ENCODE measurements around the gene TRIB2.
A peak's percentile ranks its signal among the peaks of the same experiment; 100 is the strongest.

TRIB2 gene

DNA sequence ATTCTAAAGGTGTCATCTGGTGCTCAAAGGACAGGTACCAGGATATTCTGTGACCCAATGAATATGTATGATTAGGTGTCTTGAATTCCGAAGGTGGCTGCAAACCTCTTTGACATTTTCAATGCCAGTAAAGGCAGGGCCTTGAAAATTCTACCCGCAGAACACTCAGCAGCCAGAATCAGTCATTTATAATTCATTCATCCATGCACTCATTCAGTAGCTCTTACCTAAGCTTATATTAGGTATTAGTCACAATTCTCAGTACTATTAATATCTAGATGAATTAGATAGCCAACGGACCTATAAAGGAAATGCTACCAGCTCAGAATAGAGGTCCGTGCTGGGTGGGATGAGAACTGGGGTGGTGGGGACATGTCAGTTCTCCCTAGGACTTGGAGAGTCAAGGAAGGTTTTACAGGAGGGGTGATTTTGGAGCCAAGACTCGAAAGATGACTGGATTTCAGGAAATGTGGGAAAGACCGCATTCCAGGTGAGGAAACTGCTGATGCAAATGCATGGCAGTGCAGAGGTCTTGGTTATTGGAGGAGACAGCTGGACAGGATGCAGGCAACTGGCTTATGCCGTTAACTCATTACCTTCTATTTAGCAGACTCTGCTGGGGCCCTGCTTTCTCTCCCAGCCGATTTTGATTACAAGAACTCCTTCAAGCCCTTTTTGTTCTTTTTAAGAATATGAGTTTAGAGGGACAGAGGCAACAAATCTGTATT, 7.2 kb downstream of the TRIB2 start:
- H3K4me3 ChIP-seq (ENCODE audit: low read depth, low read length), result no peak overlapping the region
- no peak overlapping the region for H3K27ac ChIP-seq
- H3K9ac ChIP-seq, result no peak overlapping the region
- no peak for TF ChIP-seq CTCF (IDR thresholded peaks at IDR 0.05)
- H3K79me2 ChIP-seq, result peaks cover 9% of the 10 kb centered on the region
- H3K4me2 ChIP-seq (ENCODE audit: low read length), result no peak overlapping the region
- no peak overlapping the region for H2AFZ ChIP-seq
- H3K27me3 ChIP-seq (ENCODE audit: control insufficient read depth, insufficient read depth, low read length), result no peaks in the 10 kb centered on the region
- no peaks in the 10 kb centered on the region for H3K36me3 ChIP-seq (ENCODE audit: control insufficient read depth, insufficient read depth, low read length)
- peaks cover 33% of the 10 kb centered on the region for H3K4me1 ChIP-seq
- no peaks in the 10 kb centered on the region for H3K9me3 ChIP-seq (ENCODE audit: control insufficient read depth, low read length)

DNA sequence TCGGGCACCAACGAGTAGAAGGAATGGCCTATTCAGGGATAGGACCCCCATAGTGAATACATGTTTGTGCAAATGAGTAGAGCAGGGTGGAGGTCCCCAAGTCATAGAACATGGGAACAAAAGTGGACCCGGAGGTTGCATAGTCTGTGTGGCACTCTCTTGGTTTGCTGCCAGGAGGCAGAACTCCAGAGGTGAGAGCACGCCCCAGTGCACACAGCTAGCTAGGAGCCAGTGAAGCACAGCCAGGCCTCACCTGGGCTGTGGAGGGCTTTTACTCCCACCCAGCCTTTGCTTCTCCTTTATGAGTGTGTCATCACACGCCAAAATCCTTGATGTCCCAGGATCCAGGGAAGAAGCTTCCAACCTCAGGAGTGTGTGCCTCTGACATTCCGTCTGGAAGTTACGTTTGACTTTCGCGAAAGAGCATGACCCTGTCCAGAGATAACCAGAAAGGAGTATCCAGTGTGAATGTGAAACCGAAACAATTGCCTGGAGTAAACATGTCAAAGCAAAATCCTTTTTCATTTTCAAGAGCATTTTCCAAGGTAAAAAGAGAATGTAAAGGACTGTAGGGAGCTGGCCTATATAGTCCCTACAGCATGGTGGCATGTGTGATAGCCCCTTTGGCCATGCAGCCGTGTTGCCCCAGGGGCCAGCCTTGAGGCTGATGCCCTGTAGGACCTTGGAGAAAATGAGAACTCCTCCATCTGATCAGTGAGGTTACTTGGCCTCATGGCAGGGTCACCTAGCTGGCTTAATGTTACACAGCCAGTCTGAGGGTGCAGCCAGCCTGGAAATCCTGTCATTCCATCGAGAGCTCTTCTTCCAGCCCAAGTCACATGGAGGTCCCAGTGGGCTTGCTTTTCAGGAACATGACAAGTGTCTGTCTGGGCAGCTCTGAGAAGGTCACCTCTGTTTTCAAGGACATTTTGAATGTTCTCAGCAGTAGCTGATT, 8.8 kb downstream of the TRIB2 start:
- Histone ChIP-seq H3K36me3 (ENCODE audit: control insufficient read depth, insufficient read depth, low read length) (no peaks in the 10 kb centered on the region), H3K9ac (no peak overlapping the region)

GRCh38 chr2:12726271-12726670, 9.5 kb downstream of the TRIB2 start:
- Histone ChIP-seq H2AFZ (no peak overlapping the region), H3K27ac (peak overlapping the region; percentile 47), H3K36me3 (ENCODE audit: control insufficient read depth, insufficient read depth, low read length) (no peaks in the 10 kb centered on the region), H3K9me3 (ENCODE audit: control insufficient read depth, low read length) (no peaks in the 10 kb centered on the region), H3K4me1 (peaks cover 23% of the 10 kb centered on the region), H3K4me2 (ENCODE audit: low read length) (no peak overlapping the region), H3K9ac (no peak overlapping the region), H3K27me3 (ENCODE audit: control insufficient read depth, insufficient read depth, low read length) (no peaks in the 10 kb centered on the region), H3K79me2 (peaks cover 28% of the 10 kb centered on the region), H3K4me3 (ENCODE audit: low read depth, low read length) (no peak overlapping the region)
- no peak for TF ChIP-seq CTCF (IDR thresholded peaks at IDR 0.05)

More for the DNA sequence above, 8.8 kb downstream of the TRIB2 start:
- H3K79me2 ChIP-seq, result peaks cover 20% of the 10 kb centered on the region
- H2AFZ ChIP-seq, result peak overlapping the region; percentile 35
- no peak for TF ChIP-seq CTCF (IDR thresholded peaks at IDR 0.05)
- no peaks in the 10 kb centered on the region for H3K9me3 ChIP-seq (ENCODE audit: control insufficient read depth, low read length)
- peaks cover 26% of the 10 kb centered on the region for H3K4me1 ChIP-seq
- H3K4me3 ChIP-seq (ENCODE audit: low read depth, low read length), result no peak overlapping the region
- no peaks in the 10 kb centered on the region for H3K27me3 ChIP-seq (ENCODE audit: control insufficient read depth, insufficient read depth, low read length)
- peak overlapping the region; percentile 47 for H3K27ac ChIP-seq
- H3K4me2 ChIP-seq (ENCODE audit: low read length), result peak overlapping the region; percentile 20

GRCh38 chr2:12727065-12727464, 10.3 kb downstream of the TRIB2 start:
- Histone ChIP-seq H3K4me2 (ENCODE audit: low read length) (no peak overlapping the region), H3K4me3 (ENCODE audit: low read depth, low read length) (no peak overlapping the region), H3K9me3 (ENCODE audit: control insufficient read depth, low read length) (no peaks in the 10 kb centered on the region), H3K79me2 (peaks cover 35% of the 10 kb centered on the region), H3K36me3 (ENCODE audit: control insufficient read depth, insufficient read depth, low read length) (no peaks in the 10 kb centered on the region), H2AFZ (no peak overlapping the region), H3K9ac (no peak overlapping the region), H3K4me1 (peaks cover 23% of the 10 kb centered on the region), H3K27me3 (ENCODE audit: control insufficient read depth, insufficient read depth, low read length) (no peaks in the 10 kb centered on the region), H3K27ac (no peak overlapping the region)
- TF ChIP-seq CTCF (IDR thresholded peaks at IDR 0.05), result no peak
